DOHH2 (cell line): ENCODE results near the gene SCYGR5.

Source experiments
- H3F3A ChIP-seq: fragments of 200-600 bp; sonication (generic), shearing (Covaris generic); 2 replicates; pipeline ENCODE4 v1.6.0; 2016; ENCODE audit warnings: antibody characterized with exemption, mild to moderate bottlenecking; ENCODE audit not compliant: control insufficient read depth, insufficient read depth
- H3K27ac ChIP-seq: fragments of 200-600 bp; sonication (generic); 2 replicates; pipeline ENCODE4 v1.5.1; 2014; ENCODE audit warnings: low read depth, mild to moderate bottlenecking, low read length, moderate library complexity
- H3K27me3 ChIP-seq: fragments of 200-600 bp; sonication (generic); 2 replicates; pipeline ENCODE4 v1.6.1; 2014; ENCODE audit warnings: mild to moderate bottlenecking, low read length, mixed read lengths; ENCODE audit not compliant: control insufficient read depth
- H3K36me3 ChIP-seq: fragments of 200-600 bp; sonication (generic); 2 replicates; pipeline ENCODE4 v1.6.1; 2014; ENCODE audit warnings: mild to moderate bottlenecking, low read length, moderate library complexity, mixed read lengths; ENCODE audit not compliant: control insufficient read depth
- H3K4me1 ChIP-seq: fragments of 200-600 bp; sonication (generic); 2 replicates; pipeline ENCODE4 v1.6.1; 2014; ENCODE audit warnings: mild to moderate bottlenecking, low read length, mixed read lengths; ENCODE audit not compliant: control insufficient read depth
- H3K4me2 ChIP-seq: fragments of 200-600 bp; sonication (generic); 2 replicates; pipeline ENCODE4 v1.6.0; 2014; ENCODE audit warnings: mild to moderate bottlenecking, low read length, moderate library complexity
- H3K4me3 ChIP-seq: fragments of 200-600 bp; sonication (generic); 2 replicates; pipeline ENCODE4 v1.5.1; 2014; ENCODE audit warnings: mild to moderate bottlenecking, low read length, mixed read lengths
- H3K79me2 ChIP-seq: fragments of 200-600 bp; sonication (generic); 2 replicates; pipeline ENCODE4 v1.6.1; 2014; ENCODE audit warnings: mild to moderate bottlenecking, low read length, mixed read lengths; ENCODE audit not compliant: control insufficient read depth
- H3K9me2 ChIP-seq: fragments of 200-600 bp; sonication (generic); replicated peaks from 2 replicates; pipeline ENCODE4 v1.6.1; 2014; ENCODE audit warnings: mild to moderate bottlenecking, low read length, mixed read lengths; ENCODE audit not compliant: control insufficient read depth
- H3K9me3 ChIP-seq: fragments of 200-600 bp; sonication (generic); 2 replicates; pipeline ENCODE4 v1.6.1; 2014; ENCODE audit warnings: antibody characterized with exemption, low read length, mixed read lengths; ENCODE audit not compliant: control insufficient read depth, insufficient read depth
- H4K20me1 ChIP-seq: fragments of 200-600 bp; sonication (generic); 2 replicates; pipeline ENCODE4 v1.6.0; 2014; ENCODE audit warnings: low read depth, mild to moderate bottlenecking, antibody characterized with exemption, low read length, moderate library complexity; ENCODE audit not compliant: control insufficient read depth, insufficient read depth
- CTCF ChIP-seq: fragments of 200-600 bp; sonication (generic); IDR thresholded peaks from one replicate; pipeline ENCODE4 v1.5.1; 2014; ENCODE audit warnings: antibody characterized with exemption, mild to moderate bottlenecking, low read depth, low read length; ENCODE audit not compliant: poor library complexity, severe bottlenecking
- EZH2phosphoT487 ChIP-seq: fragments of 200-600 bp; sonication (generic); IDR thresholded peaks from 2 replicates; pipeline ENCODE4 v1.6.1; 2017; ENCODE audit warnings: borderline replicate concordance, mild to moderate bottlenecking, antibody characterized with exemption, low read length, moderate library complexity, mixed read lengths

Gene SCYGR5

GRCh38 chr2:227643990-227644551, 22.5 kb upstream of the SCYGR5 start:
- H3K79me2 ChIP-seq, result no peaks in the 10 kb centered on the region
- no peaks in the 10 kb centered on the region for H3K9me2 ChIP-seq
- no peaks in the 10 kb centered on the region for H3F3A ChIP-seq
- H3K27me3 ChIP-seq, result no peaks in the 10 kb centered on the region
- H3K9me3 ChIP-seq, result no peaks in the 10 kb centered on the region
- H3K4me1 ChIP-seq, result no peaks in the 10 kb centered on the region
- H3K4me2 ChIP-seq, result no peak overlapping the region
- H3K36me3 ChIP-seq, result no peaks in the 10 kb centered on the region
- H3K4me3 ChIP-seq, result no peak overlapping the region
- H4K20me1 ChIP-seq, result no peaks in the 10 kb centered on the region
- TF ChIP-seq EZH2phosphoT487, result no peak
- no peak for TF ChIP-seq CTCF
- H3K27ac ChIP-seq, result no peak overlapping the region

GRCh38 chr2:227653419-227653818, 13.2 kb upstream of the SCYGR5 start:
- TF ChIP-seq CTCF (no peak), EZH2phosphoT487 (no peak)
- Histone ChIP-seq H3K27ac (no peak overlapping the region), H3K4me1 (no peaks in the 10 kb centered on the region), H3K4me3 (no peak overlapping the region), H3F3A (no peaks in the 10 kb centered on the region), H3K4me2 (no peak overlapping the region), H3K36me3 (no peaks in the 10 kb centered on the region), H3K27me3 (peaks cover 7% of the 10 kb centered on the region; the same call in 1 of the 2 replicates), H4K20me1 (no peaks in the 10 kb centered on the region), H3K79me2 (no peaks in the 10 kb centered on the region), H3K9me2 (no peaks in the 10 kb centered on the region), H3K9me3 (no peaks in the 10 kb centered on the region)

- H3K4me3 ChIP-seq, result no peak overlapping the region
- H4K20me1 ChIP-seq, result no peaks in the 10 kb centered on the region
- no peaks in the 10 kb centered on the region for H3F3A ChIP-seq
- H3K79me2 ChIP-seq, result no peaks in the 10 kb centered on the region
- no peaks in the 10 kb centered on the region for H3K4me1 ChIP-seq
- no peak overlapping the region for H3K4me2 ChIP-seq
- TF ChIP-seq CTCF (no peak), EZH2phosphoT487 (no peak)
- H3K9me3 ChIP-seq, result no peaks in the 10 kb centered on the region
- no peaks in the 10 kb centered on the region for H3K36me3 ChIP-seq
- no peaks in the 10 kb centered on the region for H3K9me2 ChIP-seq
- no peak overlapping the region for H3K27ac ChIP-seq
- H3K27me3 ChIP-seq, result peaks cover 7% of the 10 kb centered on the region; the same call in 1 of the 2 replicates
Measured at GRCh38 chr2:227654426-227654825, 12.2 kb upstream of the SCYGR5 start.
